ENCODE data around the gene AGMO. TPM values are rescaled to one million over a fixed set of nuclear protein-coding genes. Genes with fewer than 3 reads are reported as not detected.

The AGMO gene
- not detected in 2 replicates for total RNA-seq

DNA sequence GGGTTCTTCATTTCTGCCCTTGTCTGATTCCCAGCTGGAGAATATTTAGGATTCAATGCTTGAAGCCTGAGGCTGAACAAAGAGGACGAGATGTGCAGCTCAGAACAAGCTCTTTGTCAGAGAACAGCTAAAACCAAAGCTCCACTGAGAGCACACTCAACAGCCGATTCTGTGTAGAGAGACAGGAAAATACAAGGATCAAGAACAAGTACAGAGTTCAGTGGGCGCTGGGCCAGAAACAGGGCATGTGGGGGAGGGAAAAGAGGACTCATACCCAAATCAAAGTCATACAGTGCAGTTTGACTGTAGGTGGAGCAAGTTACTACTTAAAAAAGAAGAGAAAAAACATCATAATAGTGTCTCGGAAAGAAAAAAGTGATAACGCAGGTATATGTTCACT is at the start of gene AGMO:
Gene AGMO (minus strand): TSS at position 181 of the 400 bp plus-strand sequence.
- intact Hi-C loops (cut with micrococcal nuclease): no loop called here

DNA sequence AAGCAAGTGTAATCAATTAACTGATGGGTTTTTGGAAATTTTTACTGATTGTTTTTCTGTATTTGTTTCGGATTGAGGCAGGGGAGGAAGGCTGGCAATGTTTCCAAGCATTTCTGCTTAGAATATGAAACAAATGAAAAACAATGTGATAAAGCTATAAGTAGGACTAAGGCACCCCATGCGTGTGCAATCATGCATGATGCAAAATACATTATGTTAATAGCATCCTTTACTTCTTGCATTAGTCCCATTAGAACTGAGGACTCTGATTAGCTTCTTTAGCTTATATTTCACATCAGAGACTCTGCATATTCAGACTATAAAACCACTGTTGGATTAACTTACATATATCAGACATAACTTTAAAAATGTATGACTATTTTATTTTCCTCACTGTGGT is 48.7 kb upstream of the AGMO start:
- intact Hi-C loops (cut with micrococcal nuclease): no loop called here

DNA sequence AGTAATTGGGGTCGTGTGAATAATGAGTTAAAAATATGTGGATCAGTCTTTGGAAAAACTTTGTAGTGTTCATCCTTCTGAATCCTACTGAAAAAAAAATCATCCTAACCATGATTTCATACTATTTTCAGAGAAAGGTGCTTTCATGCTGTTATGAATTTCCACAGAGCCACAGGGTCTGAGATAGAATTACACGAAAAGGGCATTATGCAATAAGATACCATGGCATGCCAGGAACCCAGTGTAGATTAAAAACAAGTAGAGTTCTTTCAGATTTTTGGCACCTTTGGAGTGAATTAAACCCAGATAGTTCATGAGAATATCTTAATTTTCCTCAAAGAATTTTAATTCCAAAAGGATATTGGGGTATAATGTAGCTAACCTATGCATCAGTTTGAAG is 47.5 kb upstream of the AGMO start:
- intact Hi-C loops (cut with micrococcal nuclease): no loop called here

DNA sequence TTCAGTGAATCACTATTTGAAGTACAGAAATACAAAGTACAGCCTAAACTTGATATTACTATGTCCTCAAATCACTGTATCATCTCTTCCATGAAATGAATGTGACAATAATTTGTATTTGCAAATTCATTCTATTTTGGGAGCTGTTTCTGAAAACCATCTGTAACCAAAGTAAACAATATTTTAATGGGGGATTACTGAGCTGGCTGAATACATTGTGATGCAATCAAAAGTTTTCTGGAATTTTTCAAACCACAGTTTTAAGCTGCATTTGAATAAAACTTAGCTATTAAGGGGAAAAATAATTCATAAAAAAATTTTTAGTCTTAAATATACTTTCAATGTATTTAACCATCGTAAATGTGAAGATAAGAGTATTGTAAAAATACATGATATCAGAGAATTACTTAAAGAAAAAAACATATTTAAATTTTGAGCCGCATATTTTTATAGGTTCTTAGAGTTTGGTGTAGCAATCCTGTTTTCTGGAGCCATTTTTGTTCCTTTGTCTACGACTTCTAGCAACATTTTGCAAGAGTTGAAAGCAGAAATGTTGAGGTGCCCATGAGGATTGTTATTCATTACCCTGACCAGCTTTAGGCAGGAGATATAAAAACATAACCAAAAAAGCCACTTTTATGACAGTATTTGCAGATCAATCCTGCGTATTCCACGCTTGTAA is 45.9 kb upstream of the AGMO start:
- intact Hi-C loops (cut with micrococcal nuclease): no loop called here

DNA sequence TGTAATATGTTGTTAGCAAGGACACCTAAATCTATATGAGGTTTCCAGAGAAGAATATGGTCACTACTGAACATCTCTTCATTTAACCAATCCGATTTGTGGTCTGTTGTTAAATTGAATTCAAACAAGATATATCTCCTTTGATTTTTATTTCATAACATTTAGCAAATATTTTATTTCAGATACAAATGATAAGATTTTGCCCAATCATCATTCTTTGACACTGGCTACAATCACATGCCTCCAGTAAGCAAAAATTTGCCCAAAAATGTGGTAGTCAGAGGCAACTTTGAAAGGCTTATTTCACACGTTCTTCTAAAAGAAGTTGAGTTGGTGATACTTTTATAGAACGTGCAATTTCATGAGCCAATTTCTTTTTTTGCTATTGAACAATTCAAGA is 44.7 kb upstream of the AGMO start:
- intact Hi-C loops (cut with micrococcal nuclease): no loop called here

DNA sequence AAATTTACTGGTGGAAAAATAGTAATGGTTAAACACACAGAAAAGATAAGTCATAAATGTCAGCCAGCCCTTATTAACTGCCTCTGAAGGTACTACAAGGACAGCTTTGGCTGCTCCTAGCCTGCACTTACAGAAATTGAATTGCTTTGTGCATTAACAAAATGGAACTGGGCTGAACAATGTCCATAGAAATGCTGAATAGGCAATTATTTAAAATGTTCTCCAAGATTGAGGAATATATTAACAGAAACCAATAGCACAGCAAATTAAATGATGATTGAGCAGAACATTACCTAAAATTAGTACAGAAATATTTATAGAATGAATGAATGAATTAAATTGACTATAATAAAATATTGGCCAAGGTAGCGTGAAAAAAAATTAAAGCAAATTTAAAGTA is 42.4 kb upstream of the AGMO start:
- intact Hi-C loops (cut with micrococcal nuclease): no loop called here

DNA sequence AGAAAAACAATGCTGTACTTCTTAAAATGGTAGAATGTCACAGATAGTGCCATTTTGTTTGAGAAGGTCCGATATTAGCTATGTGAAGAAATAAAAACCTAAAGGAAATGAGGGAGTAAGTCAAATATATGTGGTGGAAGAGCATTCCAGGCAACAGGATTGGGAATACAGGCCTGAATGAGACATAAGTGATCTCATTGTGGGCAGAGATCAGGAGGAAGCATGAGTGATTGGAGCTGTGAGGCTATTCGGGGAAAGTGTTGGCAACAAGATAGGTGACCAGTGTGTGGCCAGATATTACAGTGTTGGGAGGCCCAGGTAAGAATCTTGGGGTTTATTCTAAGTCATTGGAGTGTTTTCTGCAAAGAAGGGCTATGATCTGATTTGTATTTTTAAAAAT is 41.3 kb upstream of the AGMO start:
- intact Hi-C loops (cut with micrococcal nuclease): no loop called here

DNA sequence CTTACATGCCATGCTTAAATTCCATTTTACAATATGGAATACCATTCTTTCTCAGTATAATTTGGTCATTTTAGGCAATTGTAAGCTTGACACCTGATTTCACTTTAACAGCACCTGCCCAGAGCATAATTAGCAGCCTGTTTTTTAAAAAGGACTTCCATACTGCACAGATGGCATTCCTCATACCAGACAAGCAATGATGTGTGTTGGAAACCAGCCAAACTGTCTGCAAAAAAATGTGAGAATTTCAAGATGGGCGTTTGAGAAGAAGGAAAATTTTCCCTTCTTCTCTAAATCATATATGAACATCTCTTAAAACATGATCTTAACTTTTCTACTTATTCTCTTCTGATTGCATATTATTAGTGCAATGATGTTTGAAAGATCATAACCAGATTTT is 40.4 kb upstream of the AGMO start:
- intact Hi-C loops (cut with micrococcal nuclease): no loop called here

DNA sequence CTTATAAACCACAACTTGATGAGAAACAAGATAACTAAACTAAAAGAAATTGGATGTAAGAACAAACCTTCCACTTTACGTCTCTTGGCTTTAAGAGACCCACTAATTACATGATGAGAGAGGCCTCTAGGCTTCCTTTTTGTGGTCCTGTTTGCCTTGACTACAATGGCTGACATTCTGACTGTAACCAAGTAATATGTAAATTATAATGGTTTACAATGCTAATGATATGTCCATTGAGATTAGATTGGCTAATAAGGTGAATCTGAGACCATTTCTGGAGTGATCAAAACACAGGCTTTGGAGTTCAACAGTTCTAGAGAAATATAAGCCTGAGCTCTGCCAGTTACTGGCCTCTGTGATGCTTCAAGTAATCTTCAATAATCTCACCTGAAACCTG is 39.4 kb upstream of the AGMO start:
- intact Hi-C loops (cut with micrococcal nuclease): no loop called here

DNA sequence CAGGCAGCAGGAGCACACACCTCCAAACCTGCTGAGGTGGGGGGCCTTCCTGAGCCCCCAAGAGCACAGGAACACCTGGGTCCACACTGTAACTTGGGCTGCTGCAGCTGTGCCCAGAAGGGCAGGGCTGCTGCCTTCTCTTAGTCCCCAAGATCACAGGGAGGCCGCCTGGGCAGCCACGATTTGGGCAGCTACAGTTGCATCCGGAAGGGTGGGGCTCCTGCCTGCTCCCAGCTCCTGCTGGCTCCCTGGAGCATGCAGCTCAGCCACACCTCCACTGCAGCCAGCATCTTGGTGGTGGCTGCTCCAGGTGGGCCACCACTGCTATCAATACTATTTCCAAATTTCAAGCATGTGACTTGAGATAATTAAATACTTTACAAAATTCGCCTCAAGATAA is 38.5 kb upstream of the AGMO start:
- intact Hi-C loops (cut with micrococcal nuclease): no loop called here

DNA sequence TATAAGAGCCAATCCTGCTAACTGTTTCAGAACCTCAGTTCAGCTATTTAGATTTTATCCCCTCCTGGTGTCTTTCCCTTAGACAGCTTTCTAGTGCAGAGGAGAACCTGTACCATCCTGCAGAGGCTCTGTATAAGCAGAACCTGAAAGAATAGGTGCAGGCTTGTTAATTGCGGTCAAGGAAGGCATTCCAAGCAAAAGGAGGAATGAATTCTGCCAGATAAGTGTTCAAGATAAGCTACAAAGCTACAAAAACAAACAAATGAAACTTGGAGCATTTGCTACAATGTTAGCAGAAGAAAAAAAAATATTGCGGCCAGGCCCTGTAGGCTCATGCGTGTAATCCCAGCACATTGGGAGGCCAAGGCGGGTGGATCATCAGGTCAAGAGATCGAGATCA is 32.6 kb upstream of the AGMO start:
- intact Hi-C loops (cut with micrococcal nuclease): no loop called here

DNA sequence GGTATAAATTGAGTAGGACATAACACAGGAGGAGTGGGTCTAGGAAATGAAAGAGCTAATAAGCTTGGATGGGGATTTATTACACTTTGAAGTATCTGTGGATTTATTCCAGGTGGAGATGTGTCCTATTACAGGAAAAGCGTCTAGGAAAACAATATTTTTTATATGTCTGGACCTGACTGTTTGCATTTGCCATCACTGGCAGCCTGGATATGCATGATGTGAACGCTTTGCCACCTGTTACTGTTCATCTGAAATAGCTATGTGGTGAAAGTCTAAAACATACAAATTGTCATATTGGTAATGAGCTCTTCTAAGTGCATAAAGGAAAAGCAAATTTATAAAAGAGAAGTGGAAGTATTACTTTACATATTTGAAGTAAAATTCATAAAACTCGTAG is 31.6 kb upstream of the AGMO start:
- intact Hi-C loops (cut with micrococcal nuclease): no loop called here

DNA sequence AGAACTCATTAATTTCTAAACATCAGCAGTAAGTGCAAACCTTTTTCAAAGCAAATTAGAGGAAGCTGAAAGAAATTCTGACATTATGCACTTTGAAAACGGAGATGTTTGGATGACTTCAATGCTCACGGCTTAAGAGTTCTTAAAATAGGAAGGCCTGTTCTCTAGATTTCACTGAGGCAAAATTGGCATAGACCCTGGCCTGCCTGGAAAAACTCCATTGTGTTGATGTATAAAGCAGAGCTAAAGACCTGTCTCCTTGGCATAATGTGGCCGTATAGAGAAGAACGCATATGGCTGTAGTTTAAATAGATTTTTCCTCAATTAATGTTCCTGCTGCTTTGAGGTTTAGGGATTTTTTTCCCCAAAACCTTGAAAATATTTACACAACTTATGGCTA is 24.5 kb upstream of the AGMO start:
- intact Hi-C loops (cut with micrococcal nuclease): no loop called here

DNA sequence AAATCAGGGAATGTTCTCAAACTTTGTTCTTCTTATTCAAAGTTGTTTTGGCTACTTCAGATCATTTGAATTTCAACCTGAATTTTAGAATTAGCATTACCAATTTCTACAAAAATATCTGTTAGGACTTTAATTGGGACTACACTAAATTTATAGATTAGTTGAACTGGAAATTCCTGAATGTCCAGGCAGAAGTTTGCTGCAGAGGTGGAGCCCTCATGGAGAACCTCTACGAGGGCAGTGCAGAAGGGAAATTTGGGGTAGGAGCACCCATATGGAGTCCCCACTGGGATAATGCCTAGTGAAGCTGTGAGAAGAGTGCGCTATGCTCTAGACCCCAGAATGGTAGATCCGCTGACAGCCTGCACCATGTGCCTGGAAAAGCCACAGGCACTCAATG is 22.8 kb upstream of the AGMO start:
- intact Hi-C loops (cut with micrococcal nuclease): no loop called here

DNA sequence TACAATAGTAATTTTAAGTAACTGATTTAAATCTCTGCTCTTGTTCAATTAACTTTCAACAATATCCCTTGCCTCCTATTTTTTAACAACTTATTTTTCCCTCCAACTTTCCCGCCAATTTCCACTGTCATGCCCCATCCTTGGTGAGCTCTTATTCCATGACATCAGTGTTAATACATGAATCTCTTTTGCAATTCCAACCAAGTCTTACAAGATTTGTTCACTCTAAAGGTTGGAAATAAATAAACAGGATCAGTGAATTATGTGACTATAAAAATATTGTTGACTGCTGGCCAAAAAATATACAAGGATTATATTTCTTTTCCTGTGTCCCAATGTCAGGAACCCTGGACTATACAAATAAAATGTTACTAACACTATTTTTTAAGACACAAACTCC is 21.0 kb upstream of the AGMO start:
- intact Hi-C loops (cut with micrococcal nuclease): no loop called here

DNA sequence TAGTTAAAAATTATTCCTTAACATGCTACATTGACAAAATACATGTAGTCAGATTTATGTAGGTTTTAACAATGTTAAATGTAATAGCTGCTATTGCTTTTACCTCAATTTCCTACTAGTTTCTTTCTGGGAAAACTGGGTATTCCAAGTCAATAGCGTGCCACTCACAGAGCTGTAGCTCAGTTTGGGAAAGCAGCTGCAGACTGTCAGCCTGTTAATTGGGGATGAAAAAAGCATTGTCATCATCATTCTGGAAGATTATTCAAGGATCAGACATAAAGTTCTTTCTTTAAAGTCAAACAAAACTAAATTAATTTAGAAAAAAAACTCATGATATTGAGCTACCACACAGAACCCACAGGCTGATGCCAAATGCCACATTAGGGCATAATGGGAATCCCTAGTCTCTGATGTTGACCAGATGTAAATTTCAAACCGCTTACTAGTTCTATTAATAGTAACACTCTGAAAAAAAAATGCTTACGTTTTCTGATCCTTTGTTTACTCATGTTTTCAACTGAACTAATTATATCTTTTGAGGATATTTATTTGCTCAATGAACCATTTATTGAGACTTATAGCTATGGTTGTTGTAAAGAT is 19.6 kb upstream of the AGMO start:
- intact Hi-C loops (cut with micrococcal nuclease): no loop called here

DNA sequence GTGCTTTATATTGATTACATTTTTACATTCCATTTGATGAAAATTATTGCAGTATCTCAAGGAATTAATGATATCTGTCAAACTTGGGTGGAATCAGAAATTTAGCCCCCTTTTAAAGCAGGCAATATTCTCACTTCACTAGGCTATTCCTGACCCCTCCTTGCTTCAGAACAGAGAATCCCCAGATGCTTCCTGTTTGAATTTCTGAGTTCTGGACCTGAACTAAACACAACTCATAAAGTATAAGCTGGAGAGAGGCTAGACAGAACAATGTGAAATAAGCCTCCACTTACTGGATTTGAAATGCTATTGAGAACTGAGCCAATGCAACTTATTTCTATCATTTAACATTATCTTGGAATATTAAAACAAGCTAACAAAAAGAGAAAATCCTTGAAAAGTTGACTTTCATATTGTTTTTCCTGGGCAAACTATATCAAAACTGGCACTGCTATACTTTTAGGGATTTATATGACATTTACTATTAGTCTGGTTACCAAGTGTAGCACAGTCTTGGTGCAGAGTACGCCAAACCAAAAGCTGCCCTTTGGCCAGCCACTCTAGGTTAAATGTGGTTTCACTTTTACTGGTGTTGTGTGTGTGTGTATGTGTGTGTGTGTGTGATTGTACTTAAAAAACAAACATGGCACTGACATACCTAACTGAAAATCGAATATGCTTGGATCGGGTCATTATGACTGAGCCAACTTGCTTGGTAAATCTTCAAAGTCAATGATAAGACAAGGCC is 19.0 kb upstream of the AGMO start:
- intact Hi-C loops (cut with micrococcal nuclease): no loop called here

DNA sequence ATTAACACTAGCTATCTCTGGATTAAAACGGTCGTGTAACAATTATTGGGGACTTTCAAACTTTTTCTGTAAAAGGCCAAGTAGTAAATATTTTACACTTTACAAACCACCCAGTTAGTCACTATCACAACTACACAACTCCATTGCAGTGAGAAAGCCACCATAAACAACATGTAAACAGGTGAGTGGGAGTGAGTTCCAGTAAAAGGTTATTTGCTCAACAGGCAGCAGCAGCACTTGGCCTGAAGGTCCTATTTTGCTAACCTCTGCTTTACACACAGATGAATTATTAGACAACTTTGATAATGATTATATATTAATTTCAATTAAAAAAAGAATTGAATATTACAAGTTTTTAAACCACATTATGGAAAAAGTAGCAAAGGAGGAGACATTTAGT is 15.8 kb upstream of the AGMO start:
- intact Hi-C loops (cut with micrococcal nuclease): no loop called here

DNA sequence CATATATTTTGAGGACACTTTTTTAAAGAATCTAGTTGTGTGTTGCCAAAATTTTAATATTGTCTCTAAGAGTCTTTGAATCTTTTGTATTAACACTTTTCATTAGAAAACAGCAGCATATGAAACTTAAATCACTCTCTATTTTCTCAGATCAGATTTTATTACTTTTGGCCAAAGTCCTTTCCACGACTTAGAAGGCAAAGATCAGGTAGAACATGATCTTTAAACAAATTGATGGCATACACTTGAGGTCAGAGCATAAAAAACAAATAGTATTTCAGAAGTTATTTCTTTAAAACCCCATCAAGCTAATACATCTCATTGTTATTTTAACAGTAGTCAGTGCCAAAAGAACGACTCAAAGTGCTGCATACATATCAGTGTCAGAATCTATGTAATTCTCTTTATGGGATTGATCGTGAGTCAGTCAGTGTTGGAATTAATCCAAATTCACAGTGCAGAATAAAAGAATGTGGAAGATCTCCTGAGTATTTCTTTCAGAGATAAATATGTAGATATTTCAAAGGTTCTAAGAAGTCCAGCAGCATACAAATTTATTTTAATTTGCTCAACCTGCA is 9.6 kb upstream of the AGMO start:
- intact Hi-C loops (cut with micrococcal nuclease): no loop called here

DNA sequence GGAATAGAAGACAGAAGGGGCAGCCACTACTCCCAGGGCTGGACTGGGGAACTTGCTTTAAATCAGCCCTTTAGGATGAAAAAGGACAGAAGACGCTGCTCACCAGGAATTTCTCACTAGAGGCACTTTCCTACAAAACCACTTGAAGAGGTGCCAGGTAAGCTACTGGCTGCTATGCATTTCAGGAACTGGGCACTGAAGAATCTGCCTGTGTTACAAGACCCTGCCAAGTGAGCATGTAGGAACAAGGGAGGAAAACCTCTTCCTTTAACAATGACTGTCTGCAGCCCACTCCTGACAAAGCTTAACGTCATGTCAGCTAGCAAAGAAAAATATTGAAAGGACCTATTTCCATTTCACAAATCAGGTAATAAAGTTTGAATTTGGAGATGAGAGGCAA is 5.8 kb upstream of the AGMO start:
- intact Hi-C loops (cut with micrococcal nuclease): no loop called here

DNA sequence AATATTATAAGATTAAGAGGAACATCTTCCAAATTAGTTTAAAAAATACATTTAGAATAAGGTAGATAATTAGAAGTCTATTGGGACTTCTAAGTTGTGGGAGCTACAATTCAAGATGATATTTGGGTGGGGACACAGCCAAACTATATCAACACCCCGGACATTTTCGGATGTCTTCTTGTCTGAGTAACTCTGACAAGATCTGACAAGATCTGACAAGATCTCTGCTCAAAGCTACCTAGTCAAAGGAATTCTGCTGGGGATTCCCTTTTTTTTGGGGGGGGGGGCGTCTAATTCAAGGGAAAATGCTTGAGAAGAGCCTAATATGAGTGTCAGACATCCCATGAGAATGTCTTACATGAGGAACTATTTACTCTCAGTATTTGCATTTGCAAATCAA is 5.2 kb upstream of the AGMO start:
- intact Hi-C loops (cut with micrococcal nuclease): no loop called here

DNA sequence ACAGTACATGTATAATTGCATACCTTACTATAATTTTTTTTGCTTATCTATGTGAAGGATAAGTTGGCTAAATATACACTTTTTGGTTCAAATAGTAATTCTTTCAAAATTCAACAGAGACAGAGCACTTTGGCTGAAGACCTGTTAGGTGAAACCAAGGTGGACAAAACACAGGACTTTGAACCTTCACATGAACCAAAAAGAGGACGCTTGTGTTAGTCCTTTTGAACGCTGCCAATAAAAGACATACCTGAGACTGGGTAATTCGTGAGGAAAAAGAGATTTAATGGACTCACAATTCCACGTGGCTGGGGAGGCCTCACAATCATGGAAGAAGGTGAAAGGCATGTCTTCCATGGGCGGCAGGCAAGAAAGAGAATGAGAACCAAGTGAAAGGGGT is 4.7 kb upstream of the AGMO start:
- intact Hi-C loops (cut with micrococcal nuclease): no loop called here

DNA sequence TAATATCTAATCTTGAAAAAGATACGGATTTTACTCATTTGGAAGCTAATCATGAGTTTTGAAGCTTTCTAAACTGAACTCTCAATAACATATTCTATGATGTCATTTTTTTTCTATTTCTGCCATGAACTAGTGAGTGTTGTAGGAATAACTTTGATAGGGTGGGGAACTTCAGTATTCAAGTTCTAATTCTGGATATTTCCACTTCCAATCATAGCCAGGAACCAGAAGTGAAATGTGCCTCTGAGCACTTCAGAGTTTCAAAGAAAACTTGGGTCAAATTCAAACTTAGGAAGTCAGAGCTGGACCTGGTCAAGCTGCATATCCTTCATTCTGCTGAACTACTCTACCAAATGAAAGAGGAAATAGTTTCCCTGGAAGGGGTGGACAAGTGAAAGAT is 847 bp downstream of the AGMO start:
- intact Hi-C loops (cut with micrococcal nuclease): no loop called here

All from T-helper 2 cell treated with Interferon-gamma antibody and Interleukin-4, amounts not matched to agents 100 ng/mL and 5 ng/mL, for 36 hours (primary cell).